H1 (cell line): ENCODE results near the gene ZNF273. TPM values are rescaled to one million over a fixed set of nuclear protein-coding genes. Genes with fewer than 3 reads are reported as not detected.

ENCODE experiments used
- CTCF ChIA-PET: fragments of 300-600 bp; sonication (Branson Sonifier 250); formaldehyde crosslinking; loops from one replicate; lab custom pipeline; 2021; ENCODE audit not compliant: partially characterized antibody; lab: Charles Lee
- POLR2A ChIA-PET: fragments of 300-600 bp; sonication (Branson Sonifier 250); formaldehyde crosslinking; loops from one replicate; lab custom pipeline; 2021; ENCODE audit warnings: inconsistent platforms; ENCODE audit not compliant: partially characterized antibody; lab: Charles Lee
- DNase-seq, 2 experiments: peaks; one replicate each; pipeline versions ENCODE4 v3.0.0 to v3.0.0-alpha.2; 2010 to 2022; ENCODE audit warnings: low spot score in 2 of 2, low read depth in 1 of 2, mixed read lengths in 1 of 2
- FAIRE-seq: peaks from 2 replicates; lab custom pipeline; 2011; peaks lifted over from hg19 to GRCh38; lab: Jason Lieb, UNC
- H2AFZ ChIP-seq: 2 replicates; pipeline ENCODE4 v1.8.1; 2012; ENCODE audit warnings: low read length, inconsistent platforms
- H2AK5ac ChIP-seq: 2 replicates; pipeline ENCODE4 v1.6.1; 2013; ENCODE audit warnings: low read depth, low read length
- H2BK120ac ChIP-seq: replicated peaks from 2 replicates; pipeline ENCODE3; 2013; ENCODE audit warnings: low read depth, low read length, inconsistent platforms
- H2BK12ac ChIP-seq: 2 replicates; pipeline ENCODE4 v1.6.1; 2013; ENCODE audit warnings: low read depth, low read length
- H2BK15ac ChIP-seq: 2 replicates; pipeline ENCODE4 v1.6.1; 2013; ENCODE audit warnings: low read length
- H2BK20ac ChIP-seq: 2 replicates; pipeline ENCODE4 v1.6.1; 2013; ENCODE audit warnings: low read length
- H2BK5ac ChIP-seq: 2 replicates; pipeline ENCODE4 v1.6.1; 2013; ENCODE audit warnings: low read depth, low read length
- H3K14ac ChIP-seq: 2 replicates; pipeline ENCODE4 v1.6.1; 2013; ENCODE audit warnings: inconsistent platforms; ENCODE audit not compliant: insufficient read length
- H3K18ac ChIP-seq: 2 replicates; pipeline ENCODE4 v1.6.1; 2013; ENCODE audit warnings: low read length; ENCODE audit errors: extremely low read depth
- H3K23ac ChIP-seq: 2 replicates; pipeline ENCODE4 v1.6.1; 2013; ENCODE audit warnings: inconsistent platforms; ENCODE audit not compliant: insufficient read length
- H3K23me2 ChIP-seq: 2 replicates; pipeline ENCODE4 v1.6.1; 2013; ENCODE audit warnings: low read depth, low read length
- H3K27ac ChIP-seq: 2 replicates; pipeline ENCODE4 v1.6.1; 2011; ENCODE audit warnings: low read depth, low read length, inconsistent platforms
- H3K27me3 ChIP-seq, 4 experiments: replicated peaks in 1 of 4; 1 replicate in 1 of 4; 2 replicates in 3 of 4; pipeline versions ENCODE4 v1.6.1 to v1.8.1; 2011 to 2013; ENCODE audit warnings: low read length in 3 of 4, mild to moderate bottlenecking in 3 of 4, inconsistent platforms in 2 of 4, mixed read lengths in 2 of 4, moderate library complexity in 1 of 4; ENCODE audit not compliant: control insufficient read depth in 3 of 4, insufficient read depth in 3 of 4; ENCODE audit errors: extremely low read depth in 1 of 4
- H3K36me3 ChIP-seq, 4 experiments: 2 replicates each; pipeline versions ENCODE4 v1.6.1 to v1.8.1; 2011 to 2013; ENCODE audit warnings: mild to moderate bottlenecking in 4 of 4, low read length in 3 of 4, moderate library complexity in 2 of 4, control low read depth in 1 of 4, inconsistent platforms in 1 of 4; ENCODE audit not compliant: insufficient read depth in 4 of 4, control insufficient read depth in 2 of 4
- H3K4ac ChIP-seq: replicated peaks from 2 replicates; pipeline ENCODE3; 2013; ENCODE audit warnings: low read length, low read depth, mixed read lengths, inconsistent platforms; ENCODE audit not compliant: insufficient read length
- H3K4me1 ChIP-seq, 4 experiments: replicated peaks in 1 of 4; 1 replicate in 1 of 4; 2 replicates in 3 of 4; pipeline versions ENCODE4 v1.6.1 to v1.8.1; 2011 to 2013; ENCODE audit warnings: low read length in 3 of 4, inconsistent platforms in 2 of 4, mixed read lengths in 1 of 4; ENCODE audit not compliant: insufficient read depth in 4 of 4, control insufficient read depth in 3 of 4
- H3K4me2 ChIP-seq, 2 experiments: 2 replicates each; pipeline versions ENCODE4 v1.6.1 to v1.8.1; 2011 to 2013; ENCODE audit warnings: low read depth in 2 of 2, low read length in 2 of 2, control low read depth in 1 of 2, inconsistent platforms in 1 of 2, mild to moderate bottlenecking in 1 of 2; ENCODE audit not compliant: insufficient read depth in 1 of 2
- H3K4me3 ChIP-seq, 4 experiments: fragments of 200-600, 300-600 bp in 1 of 4; sonication (generic), shearing (Covaris generic), sonication (Bioruptor Twin) in 1 of 4; 2 replicates each; pipeline versions ENCODE4 v1.5.1 to v1.8.1; 2011 to 2016; ENCODE audit warnings: low read length in 4 of 4, low read depth in 3 of 4, control low read depth in 2 of 4, inconsistent platforms in 2 of 4, mild to moderate bottlenecking in 2 of 4, mixed read lengths in 1 of 4, moderate library complexity in 1 of 4; ENCODE audit not compliant: insufficient read depth in 2 of 4; ENCODE audit errors: extremely low read depth in 1 of 4
- H3K56ac ChIP-seq: replicated peaks from 2 replicates; pipeline ENCODE3; 2013; ENCODE audit warnings: low read depth, mild to moderate bottlenecking, mixed read lengths, low read length, inconsistent platforms; ENCODE audit not compliant: insufficient read length
- H3K79me1 ChIP-seq: 2 replicates; pipeline ENCODE4 v1.6.1; 2013; ENCODE audit warnings: low read depth, low read length, control low read depth
- H3K79me2 ChIP-seq, 2 experiments: 2 replicates each; pipeline versions ENCODE4 v1.6.1 to v1.8.1; 2012 to 2013; ENCODE audit warnings: low read length in 2 of 2, mild to moderate bottlenecking in 2 of 2, inconsistent platforms in 1 of 2; ENCODE audit not compliant: insufficient read depth in 2 of 2, control insufficient read depth in 1 of 2
- H3K9ac ChIP-seq, 4 experiments: replicated peaks in 1 of 4; 1 replicate in 1 of 4; 2 replicates in 3 of 4; pipeline versions ENCODE4 v1.6.1 to v1.8.1; 2011 to 2013; ENCODE audit warnings: low read depth in 3 of 4, low read length in 3 of 4, control low read depth in 2 of 4, mild to moderate bottlenecking in 2 of 4, moderate library complexity in 2 of 4, inconsistent platforms in 1 of 4; ENCODE audit errors: extremely low read depth in 1 of 4
- H3K9me3 ChIP-seq, 2 experiments: 2 replicates each; pipeline versions ENCODE4 v1.6.1 to v1.8.1; 2012 to 2013; ENCODE audit warnings: mild to moderate bottlenecking in 2 of 2, moderate library complexity in 2 of 2, control low read depth in 1 of 2, inconsistent platforms in 1 of 2, low read depth in 1 of 2, low read length in 1 of 2, mixed read lengths in 1 of 2; ENCODE audit not compliant: insufficient read depth in 2 of 2
- H4K20me1 ChIP-seq, 2 experiments: replicated peaks in 1 of 2; 2 replicates each; pipeline versions ENCODE3 to v1.8.1; 2011 to 2013; ENCODE audit warnings: inconsistent platforms in 2 of 2, low read length in 2 of 2, mild to moderate bottlenecking in 1 of 2; ENCODE audit not compliant: insufficient read depth in 2 of 2, control insufficient read depth in 1 of 2
- H4K5ac ChIP-seq: 2 replicates; pipeline ENCODE4 v1.6.1; 2013; ENCODE audit warnings: low read length, low read depth, mixed read lengths, inconsistent platforms; ENCODE audit not compliant: insufficient read length
- H4K8ac ChIP-seq: 2 replicates; pipeline ENCODE4 v1.8.0; 2013; ENCODE audit warnings: mild to moderate bottlenecking, moderate library complexity, low read length, inconsistent platforms; ENCODE audit not compliant: insufficient read depth; ENCODE audit errors: extremely low read depth
- H4K91ac ChIP-seq: replicated peaks from 2 replicates; pipeline ENCODE3; 2013; ENCODE audit warnings: low read length, mixed read lengths, inconsistent platforms; ENCODE audit not compliant: insufficient read length
- BACH1 ChIP-seq: IDR thresholded peaks from 2 replicates; pipeline ENCODE4 v1.6.1; 2012; ENCODE audit warnings: low read length, improper control_type of control experiment
- BCL11A ChIP-seq, 2 experiments: IDR thresholded peaks; one replicate each; pipeline ENCODE4 v1.6.1; 2011; ENCODE audit warnings: low read depth in 2 of 2, low read length in 2 of 2, mild to moderate bottlenecking in 2 of 2
- CBX5 ChIP-seq: fragments of 300-800, 300-1000 bp; sonication (generic); IDR thresholded peaks from 2 replicates; pipeline ENCODE4 v1.7.1; 2016; ENCODE audit warnings: antibody characterized with exemption, low read length, low read depth
- CEBPB ChIP-seq: IDR thresholded peaks from 2 replicates; pipeline ENCODE4 v1.6.1; 2012; ENCODE audit warnings: low read depth, low read length
- CHD1 ChIP-seq: IDR thresholded peaks from 2 replicates; pipeline ENCODE4 v1.6.1; 2012; ENCODE audit warnings: low read depth, low read length, improper control_type of control experiment
- FOSL1 ChIP-seq: IDR thresholded peaks from 2 replicates; pipeline ENCODE4 v1.6.1; 2011; ENCODE audit warnings: mild to moderate bottlenecking, low read depth, low read length, moderate library complexity; ENCODE audit not compliant: insufficient read depth
- GABPA ChIP-seq: IDR thresholded peaks from 2 replicates; pipeline ENCODE4 v1.6.1; 2011; ENCODE audit warnings: mild to moderate bottlenecking, low read length, moderate library complexity, borderline replicate concordance; ENCODE audit not compliant: insufficient read depth
- HDAC2 ChIP-seq, 2 experiments: fragments of 300-600 bp in 1 of 2; sonication (generic) in 1 of 2; IDR thresholded peaks; 2 replicates each; pipeline ENCODE4 v1.6.1; 2011 to 2012; ENCODE audit warnings: low read depth in 2 of 2, low read length in 2 of 2, mild to moderate bottlenecking in 2 of 2, moderate library complexity in 2 of 2, borderline replicate concordance in 1 of 2, inconsistent platforms in 1 of 2
- POLR2AphosphoS5 ChIP-seq: IDR thresholded peaks from 2 replicates; pipeline ENCODE4 v1.6.1; 2011; ENCODE audit warnings: low read depth, low read length
- RFX5 ChIP-seq: IDR thresholded peaks from 2 replicates; pipeline ENCODE4 v1.6.1; 2011; ENCODE audit warnings: low read depth, low read length, improper control_type of control experiment, borderline replicate concordance
- SP2 ChIP-seq: IDR thresholded peaks from 2 replicates; pipeline ENCODE4 v1.6.1; 2012; ENCODE audit warnings: mild to moderate bottlenecking, low read length, inconsistent platforms
- SUZ12 ChIP-seq: fragments of 200-600 bp; sonication (generic); IDR thresholded peaks from 2 replicates; pipeline ENCODE4 v1.6.1; 2012; ENCODE audit warnings: mild to moderate bottlenecking, inconsistent platforms, low read length, moderate library complexity, mixed read lengths
- YY1 ChIP-seq: IDR thresholded peaks from 2 replicates; pipeline ENCODE4 v1.6.1; 2011; ENCODE audit warnings: low read depth, mild to moderate bottlenecking, low read length
- WGBS, 2 experiments: shearing (Covaris generic) in 1 of 2; methylation state at CpG; one replicate each; pipeline versions ENCODE4 v1.1.6 to v1.1.7; 2013 to 2015; ENCODE audit warnings: low lambda C conversion rate in 2 of 2, mixed read lengths in 2 of 2, inconsistent platforms in 1 of 2, low coverage in 1 of 2, missing lambda C conversion rate in 1 of 2; ENCODE audit not compliant: insufficient replicate concordance in 2 of 2, insufficient coverage in 1 of 2, insufficient read length in 1 of 2; ENCODE audit errors: extremely low coverage in 1 of 2, missing lambda C conversion rate in 1 of 2; 5-methylcytosine and 5-hydroxymethylcytosine counted together
- polyA plus RNA-seq, 7 experiments: library from polyadenylated mRNA; depleted of rRNA in 3 of 7; stranded (reverse) in 5 of 7; unstranded in 2 of 7; fragments of >200 nt in 5 of 7; fragments of 200-250 nt in 2 of 7; gene quantifications; 1 replicate in 5 of 7; 2 replicates in 1 of 7; 4 replicates in 1 of 7; pipeline versions ENCODE4 v1.2.1 to v1.2.3, GENCODE V29; 2011 to 2013; ENCODE audit warnings: missing spikeins in 2 of 7, mixed read lengths in 2 of 7
- total RNA-seq: library from RNA; stranded (reverse); fragmentation: NEBNext Ultra II Directional; extraction: Animal tissue kit (Norgen Biotek cat#: 25700); gene quantifications from 2 replicates; pipeline ENCODE4 v1.2.1, GENCODE V29; 2021

The ZNF273 gene
- total and polyA plus RNA-seq, 2 of the 8 experiments (the other 6 are each of a cell fraction or from before 2014, with no cell fraction given): 6.2 to 23.2 TPM

DNA sequence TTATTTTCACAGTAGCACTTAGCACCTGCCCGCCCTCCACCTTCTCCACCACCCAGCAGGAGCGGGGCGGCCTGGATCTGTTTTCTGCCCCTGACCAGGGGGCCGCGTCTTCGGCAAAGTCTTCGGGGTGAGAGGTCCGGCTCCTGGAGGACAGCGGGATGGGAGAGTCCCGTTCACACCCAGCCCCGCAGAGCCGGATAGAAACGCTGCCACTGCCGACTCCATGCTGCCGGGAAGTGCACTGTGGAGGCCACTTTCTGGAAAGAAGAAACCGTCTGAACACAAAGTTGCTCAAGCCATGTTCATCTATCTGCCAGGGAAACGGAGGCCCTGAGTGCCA, 14.5 kb upstream of the ZNF273 start:
- Histone ChIP-seq H2BK5ac (no peak overlapping the region), H3K23ac (no peak overlapping the region), H3K14ac (no peak overlapping the region), H4K91ac (no peak overlapping the region), H4K8ac (0 out of 2 replicates have a peak overlapping the region, but pooled peaks have one; percentile 22), H3K79me2 (no peaks in the 10 kb centered on the region), H4K20me1 (peaks cover 0 to 2% of the 10 kb centered on the region in 2 experiments), H3K56ac (no peak overlapping the region), H3K4me2 (peak overlapping the region; percentile 79 to 86), H3K4ac (no peak overlapping the region), H3K18ac (peak overlapping the region; percentile 9; the same call in 1 of the 2 replicates), H3K9ac (no peak overlapping the region), H3K79me1 (no peaks in the 10 kb centered on the region), H3K27me3 (peaks cover 18 to 37% (median 32%) of the 10 kb centered on the region in 4 experiments), H3K9me3 (no peaks in the 10 kb centered on the region; a peak in 1 of 4 replicates), H2AK5ac (no peak overlapping the region), H2BK120ac (no peak overlapping the region), H3K23me2 (peaks cover 13% of the 10 kb centered on the region), H3K4me1 (peaks cover 0 to 14% (median 3%) of the 10 kb centered on the region in 4 experiments; a peak in 6 of 7 replicates), H2BK15ac (no peak overlapping the region), H3K27ac (no peak overlapping the region), H4K5ac (no peak overlapping the region), H2BK12ac (no peak overlapping the region), H3K36me3 (no peaks in the 10 kb centered on the region; a peak in 1 of 8 replicates), H3K4me3 (peak overlapping the region; percentile 28 to 70 (median 62)), H2AFZ (peak overlapping the region; percentile 88), H2BK20ac (no peak overlapping the region)
- peak in 1 of 2 experiments; percentile 61 for DNase-seq
- no peak for FAIRE-seq
- ChIA-PET CTCF (interaction anchor here (0.6 to 3.0 kb wide), 11 partner anchors 9 to 731 kb away, joined by 3 to 19 read pairs (median 5); partner anchors contain the start of gene ZNF273), POLR2A (interaction anchor here (0.8 to 4.3 kb wide), 4 partner anchors 8 to 15 kb away, joined by 3 to 24 read pairs (median 4); partner anchors contain the start of gene ZNF273)
- 8% methylated on average over 16 of the region's 17 CpGs; no CpG with 5 or more reads in 1 of the 2 experiments for WGBS, 2 experiments
- TF ChIP-seq RFX5 (no peak), BCL11A (IDR thresholded peaks at IDR 0.05; ENCODE audit: low read depth in 2 of 2, low read length in 2 of 2) (no peak), GABPA (no peak), SUZ12 (no peak), CHD1 (no peak), CBX5 (no peak), YY1 (no peak), POLR2AphosphoS5 (no peak), HDAC2 (IDR thresholded peaks at IDR 0.05; ENCODE audit: borderline replicate concordance in 1 of 2, low read depth in 2 of 2, low read length in 2 of 2) (no peak), CEBPB (no peak), SP2 (no peak), BACH1 (no peak), FOSL1 (no peak)
